ACHN (cell line): Measurements from ENCODE around the gene CCDC200.
"Not testable (repeated sequence)": the region's sequence is repeated elsewhere in the genome, so short reads cannot be mapped to it uniquely, and the experiment has no call there.

Experiments used
- DNase-seq: peaks from one replicate; pipeline ENCODE4 v3.0.0-alpha.2; 2015
- in situ Hi-C: cut with HindIII; loops from 2 replicates; pipeline ENCODE4 v1.10.0; 2017; ENCODE audit warnings: low sequenced_read_pairs, low pct_ligation_motif_present, low pct_unique_long_range_greater_than_20kb

The CCDC200 gene

GRCh38 chr17:43217614-43218087, 10.8 kb downstream of the CCDC200 start:
- in situ Hi-C loops, result no loop called here
- no peak for DNase-seq

- DNase-seq, result no peak
- in situ Hi-C loops, result no loop called here
These were observed 11.4 kb downstream of the CCDC200 start for GRCh38 chr17:43216762-43217613.

GRCh38 chr17:43216369-43216761, 12.1 kb downstream of the CCDC200 start:
- DNase-seq, result no peak
- in situ Hi-C loops, result no loop called here

- in situ Hi-C loops, result no loop called here
- no peak for DNase-seq
These were observed 13.1 kb downstream of the CCDC200 start for GRCh38 chr17:43215341-43215740.

- no peak for DNase-seq
- in situ Hi-C loops, result no loop called here
These were observed 14.9 kb downstream of the CCDC200 start for GRCh38 chr17:43213545-43213944.

GRCh38 chr17:43212641-43213490, 15.6 kb downstream of the CCDC200 start:
- in situ Hi-C loops, result no loop called here
- no peak for DNase-seq

- peak; percentile 85 for DNase-seq
- in situ Hi-C loops, result no loop called here
These were observed 16.7 kb downstream of the CCDC200 start, which contains the start of gene TMEM106A for GRCh38 chr17:43211480-43212402. Gene TMEM106A, plus strand, starts transcription at chr17:43211875. Its CDS starts 1,167 bp downstream, at chr17:43213042.

GRCh38 chr17:43211123-43211479, 17.3 kb downstream of the CCDC200 start:
- in situ Hi-C loops, result no loop called here
- no peak for DNase-seq

GRCh38 chr17:43210576-43210975, 17.8 kb downstream of the CCDC200 start:
- no peak for DNase-seq
- in situ Hi-C loops, result no loop called here

- DNase-seq, in situ Hi-C loops: not testable (repeated sequence)
These were observed 25.4 kb downstream of the CCDC200 start for GRCh38 chr17:43203013-43203412.

GRCh38 chr17:43200127-43200526, 28.3 kb downstream of the CCDC200 start:
- DNase-seq, result no peak
- in situ Hi-C loops, result no loop called here

- in situ Hi-C loops, result no loop called here
These were observed 28.8 kb downstream of the CCDC200 start for GRCh38 chr17:43199633-43200032.

GRCh38 chr17:43193251-43193650, 35.2 kb downstream of the CCDC200 start:
- DNase-seq, result no peak
- in situ Hi-C loops, result no loop called here

More at GRCh38 chr17:43199633-43200032, 28.8 kb downstream of the CCDC200 start:
- DNase-seq, result no peak

GRCh38 chr17:43186656-43187055, 41.8 kb downstream of the CCDC200 start:
- in situ Hi-C loops, DNase-seq: not testable (repeated sequence)

GRCh38 chr17:43183921-43184320, 44.5 kb downstream of the CCDC200 start:
- in situ Hi-C loops, result no loop called here
- DNase-seq, result no peak

GRCh38 chr17:43176119-43176570, 52.3 kb downstream of the CCDC200 start:
- in situ Hi-C loops, result no loop called here

GRCh38 chr17:43175213-43176118, 53.0 kb downstream of the CCDC200 start:
- in situ Hi-C loops, result no loop called here
- DNase-seq, result no peak

More at GRCh38 chr17:43176119-43176570, 52.3 kb downstream of the CCDC200 start:
- no peak for DNase-seq
